Lower lobe of right lung (tissue), 2 donors: Measurements from ENCODE around the gene PCDHGA1. TPM values are rescaled to one million over a fixed set of nuclear protein-coding genes. Genes with fewer than 3 reads are reported as not detected.

ENCODE experiments used
- ATAC-seq, 2 donors: fragments of 200-7000 bp; cut with Tn5 transposase; one replicate each; pipeline ENCODE4 v1.9.1; 2020 to 2022; ENCODE audit warnings: mild to moderate bottlenecking in 2 of 2, moderate library complexity in 2 of 2
- DNase-seq: peaks from one replicate; pipeline ENCODE4 v3.0.0-alpha.2; 2020
- H3K27ac ChIP-seq: fragments of 200-600 bp; one replicate; pipeline ENCODE4 v1.8.0; 2022
- H3K27me3 ChIP-seq: fragments of 200-600 bp; one replicate; pipeline ENCODE4 v1.8.0; 2022; ENCODE audit warnings: low read depth
- H3K36me3 ChIP-seq: fragments of 200-600 bp; one replicate; pipeline ENCODE4 v1.8.0; 2022; ENCODE audit warnings: mild to moderate bottlenecking
- H3K4me1 ChIP-seq: fragments of 200-600 bp; one replicate; pipeline ENCODE4 v1.8.0; 2022
- H3K4me3 ChIP-seq: fragments of 200-600 bp; one replicate; pipeline ENCODE4 v1.8.0; 2022; ENCODE audit warnings: mild to moderate bottlenecking
- H3K9me3 ChIP-seq: fragments of 200-600 bp; one replicate; pipeline ENCODE4 v1.8.0; 2022
- intact Hi-C: fragments of 100-400 bp; cut with DNase I; formaldehyde crosslinking; loops from one replicate; pipeline ENCODE4 v1.11.0; 2022
- total RNA-seq: library from RNA; stranded (reverse); fragmentation: NEBNext Ultra II Directional; extraction: Animal tissue kit (Norgen Biotek cat#: 25700); gene quantifications from one replicate; pipeline ENCODE4 v1.2.1, GENCODE V29; 2021
- TF ChIP-seq, protein P1 (sequence below): fragments of 200-600 bp; IDR thresholded peaks from one replicate; pipeline ENCODE4 v1.8.0; 2022; ENCODE audit warnings: antibody characterized with exemption, mild to moderate bottlenecking
- donor health status: DM: no; HTN: yes; CAD: no; lungs with severe emphysema.

PCDHGA1 gene
- total RNA-seq, 1 donor from 2014 or later, result 0.53 TPM

DNA sequence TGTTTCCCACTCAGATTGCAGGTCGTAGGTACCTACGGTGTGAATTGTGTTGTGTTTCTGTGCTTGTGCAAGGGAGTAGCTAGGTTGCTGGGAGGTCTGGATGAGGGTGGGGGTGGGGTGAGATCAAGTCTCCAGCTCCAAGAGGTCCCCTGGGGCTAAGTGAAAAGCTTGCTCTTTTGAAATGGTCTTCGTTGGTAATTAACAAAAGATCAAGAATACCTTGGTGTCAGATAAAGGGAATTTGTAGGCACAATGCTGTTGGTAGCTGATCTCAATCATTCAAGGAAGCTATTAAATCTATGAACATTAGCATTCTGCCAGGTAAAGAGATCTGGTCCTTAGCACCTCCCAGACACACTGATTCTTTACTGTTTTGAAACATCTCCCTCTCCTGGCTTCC is 153.6 kb downstream of the PCDHGA1 start:
- TF ChIP-seq, protein P1, sequence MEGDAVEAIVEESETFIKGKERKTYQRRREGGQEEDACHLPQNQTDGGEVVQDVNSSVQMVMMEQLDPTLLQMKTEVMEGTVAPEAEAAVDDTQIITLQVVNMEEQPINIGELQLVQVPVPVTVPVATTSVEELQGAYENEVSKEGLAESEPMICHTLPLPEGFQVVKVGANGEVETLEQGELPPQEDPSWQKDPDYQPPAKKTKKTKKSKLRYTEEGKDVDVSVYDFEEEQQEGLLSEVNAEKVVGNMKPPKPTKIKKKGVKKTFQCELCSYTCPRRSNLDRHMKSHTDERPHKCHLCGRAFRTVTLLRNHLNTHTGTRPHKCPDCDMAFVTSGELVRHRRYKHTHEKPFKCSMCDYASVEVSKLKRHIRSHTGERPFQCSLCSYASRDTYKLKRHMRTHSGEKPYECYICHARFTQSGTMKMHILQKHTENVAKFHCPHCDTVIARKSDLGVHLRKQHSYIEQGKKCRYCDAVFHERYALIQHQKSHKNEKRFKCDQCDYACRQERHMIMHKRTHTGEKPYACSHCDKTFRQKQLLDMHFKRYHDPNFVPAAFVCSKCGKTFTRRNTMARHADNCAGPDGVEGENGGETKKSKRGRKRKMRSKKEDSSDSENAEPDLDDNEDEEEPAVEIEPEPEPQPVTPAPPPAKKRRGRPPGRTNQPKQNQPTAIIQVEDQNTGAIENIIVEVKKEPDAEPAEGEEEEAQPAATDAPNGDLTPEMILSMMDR, result no peak
- peak overlapping the region; percentile 39 for H3K4me3 ChIP-seq
- H3K9me3 ChIP-seq, result no peaks in the 10 kb centered on the region
- intact Hi-C loops, result no loop called here
- peaks cover 6% of the 10 kb centered on the region for H3K36me3 ChIP-seq
- DNase-seq (no peak), ATAC-seq (no peak)
- H3K4me1 ChIP-seq, result peaks cover 24% of the 10 kb centered on the region
- H3K27ac ChIP-seq, result no peak overlapping the region
- peaks cover 19% of the 10 kb centered on the region for H3K27me3 ChIP-seq

DNA sequence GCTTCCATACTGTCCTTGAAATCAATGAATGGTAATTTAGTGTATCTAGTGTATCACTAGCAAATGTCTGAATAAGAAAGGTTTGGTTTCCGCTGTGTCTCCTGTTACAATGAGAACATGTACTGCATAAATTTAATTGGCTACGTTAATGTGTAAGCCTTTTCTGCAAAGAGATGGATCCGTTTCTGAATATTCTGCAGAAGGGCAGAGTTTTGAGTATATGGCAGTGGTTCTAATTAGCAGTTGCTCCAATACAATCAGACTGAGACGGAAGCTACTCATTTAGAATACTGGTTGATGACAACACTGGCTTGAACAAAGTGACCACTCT is 154.0 kb downstream of the PCDHGA1 start:
- Histone ChIP-seq H3K4me1 (peaks cover 20% of the 10 kb centered on the region), H3K9me3 (no peaks in the 10 kb centered on the region), H3K4me3 (peak overlapping the region; percentile 39), H3K36me3 (peaks cover 6% of the 10 kb centered on the region), H3K27ac (no peak overlapping the region), H3K27me3 (peaks cover 19% of the 10 kb centered on the region)
- DNase-seq (no peak), ATAC-seq (no peak)
- intact Hi-C loops, result no loop called here
- TF ChIP-seq, protein P1, result no peak

DNA sequence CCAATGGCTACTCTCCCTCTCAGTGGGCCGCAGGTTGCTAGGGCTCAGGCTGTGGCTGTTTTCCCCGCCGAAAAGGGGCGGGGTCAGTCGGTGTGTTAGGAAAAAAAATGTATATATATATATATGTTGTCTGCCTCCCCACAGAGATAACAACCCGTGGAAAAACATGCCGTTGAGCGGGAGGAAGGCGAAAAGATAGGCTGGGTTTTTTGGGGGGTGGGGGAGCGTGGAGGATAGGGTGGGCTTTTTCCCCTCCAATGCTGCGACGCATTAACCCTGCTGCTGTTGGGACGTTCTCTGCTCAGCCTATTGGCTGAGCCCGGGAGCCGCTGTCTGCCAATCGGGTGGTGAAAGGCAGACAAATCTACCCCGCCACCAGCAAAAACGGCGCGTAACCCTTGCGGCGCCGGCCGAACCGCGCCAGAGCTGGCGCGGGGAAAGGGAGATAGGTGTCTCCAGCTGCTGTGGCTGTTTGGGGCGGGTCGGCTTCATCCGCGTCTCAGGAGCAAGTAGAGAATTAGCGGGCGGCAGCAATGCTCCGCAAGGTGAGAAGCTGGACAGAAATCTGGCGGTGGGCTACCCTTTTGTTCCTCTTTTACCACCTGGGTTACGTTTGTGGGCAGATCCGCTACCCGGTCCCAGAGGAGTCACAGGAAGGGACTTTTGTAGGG is 154.5 kb downstream of the PCDHGA1 start, which contains the start of gene PCDHGC4:
TSS of gene PCDHGC4 (plus strand) at position 390 of the 671 bp plus-strand sequence. CDS start at position 534, 144 bp downstream.
- Histone ChIP-seq H3K9me3 (no peaks in the 10 kb centered on the region), H3K4me3 (peak within 1 kb of the TSS; percentile 39), H3K4me1 (peaks cover 15% of the 10 kb centered on the region), H3K36me3 (peaks cover 6% of the 10 kb centered on the region), H3K27ac (no peak within 1 kb of the TSS), H3K27me3 (peaks cover 14% of the 10 kb centered on the region)
- no peak for DNase-seq
- ATAC-seq, result peak in 1 of 2 donors; percentile 7
- intact Hi-C loops, result no loop called here
- TF ChIP-seq, protein P1, result no peak

DNA sequence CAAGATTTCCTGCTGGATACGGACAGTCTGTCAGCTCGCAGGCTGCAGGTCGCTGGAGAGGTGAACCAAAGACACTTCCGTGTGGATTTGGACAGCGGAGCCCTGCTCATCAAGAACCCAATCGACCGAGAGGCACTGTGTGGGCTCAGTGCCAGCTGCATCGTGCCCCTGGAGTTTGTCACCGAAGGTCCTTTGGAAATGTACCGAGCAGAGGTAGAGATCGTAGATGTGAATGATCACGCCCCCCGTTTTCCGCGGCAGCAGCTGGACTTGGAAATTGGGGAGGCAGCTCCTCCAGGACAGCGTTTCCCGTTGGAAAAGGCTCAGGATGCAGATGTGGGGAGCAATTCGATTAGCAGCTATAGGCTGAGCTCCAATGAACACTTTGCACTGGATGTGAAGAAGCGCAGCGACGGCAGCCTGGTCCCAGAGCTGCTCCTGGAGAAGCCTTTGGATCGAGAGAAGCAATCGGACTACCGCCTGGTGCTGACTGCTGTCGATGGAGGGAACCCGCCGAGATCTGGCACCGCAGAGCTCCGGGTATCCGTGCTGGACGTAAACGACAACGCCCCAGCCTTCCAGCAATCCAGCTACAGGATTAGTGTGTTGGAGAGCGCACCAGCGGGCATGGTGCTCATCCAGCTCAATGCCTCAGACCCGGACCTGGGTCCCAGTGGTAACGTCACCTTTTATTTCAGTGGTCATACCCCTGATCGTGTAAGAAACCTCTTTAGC is 155.2 kb downstream of the PCDHGA1 start:
- Histone ChIP-seq H3K36me3 (peaks cover 6% of the 10 kb centered on the region), H3K27ac (no peak overlapping the region), H3K4me3 (peak overlapping the region; percentile 39), H3K27me3 (peaks cover 14% of the 10 kb centered on the region), H3K9me3 (no peaks in the 10 kb centered on the region), H3K4me1 (peaks cover 12% of the 10 kb centered on the region)
- DNase-seq, result no peak
- intact Hi-C loops, result no loop called here
- no peak for ATAC-seq
- TF ChIP-seq, protein P1, result no peak

DNA sequence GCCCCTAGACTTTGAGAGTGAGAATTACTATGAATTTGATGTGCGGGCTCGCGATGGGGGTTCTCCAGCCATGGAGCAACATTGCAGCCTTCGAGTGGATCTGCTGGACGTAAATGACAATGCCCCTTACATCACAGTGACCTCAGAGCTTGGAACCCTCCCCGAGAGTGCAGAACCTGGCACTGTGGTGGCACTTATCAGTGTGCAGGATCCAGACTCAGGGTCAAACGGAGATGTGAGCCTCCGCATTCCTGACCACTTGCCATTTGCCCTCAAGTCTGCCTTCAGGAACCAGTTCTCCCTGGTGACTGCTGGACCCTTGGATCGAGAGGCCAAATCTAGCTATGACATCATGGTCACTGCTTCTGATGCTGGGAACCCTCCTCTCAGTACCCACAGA is 155.8 kb downstream of the PCDHGA1 start:
- Histone ChIP-seq H3K27me3 (peaks cover 20% of the 10 kb centered on the region), H3K4me3 (no peak overlapping the region), H3K9me3 (no peaks in the 10 kb centered on the region), H3K36me3 (peaks cover 9% of the 10 kb centered on the region), H3K27ac (no peak overlapping the region), H3K4me1 (peaks cover 12% of the 10 kb centered on the region)
- intact Hi-C loops, result no loop called here
- ATAC-seq, result no peak
- TF ChIP-seq, protein P1, result no peak
- no peak for DNase-seq
